ENCODE results near the gene SDSL. TPM values are rescaled to one million over a fixed set of nuclear protein-coding genes. Genes with fewer than 3 reads are reported as not detected.
A peak's percentile ranks its signal among the peaks of the same experiment; 100 is the strongest.

Gene SDSL
- total RNA-seq, 4 donors from 2014 or later, result 0.48 to 3.1 (median 1.5) TPM; not detected in 1

DNA sequence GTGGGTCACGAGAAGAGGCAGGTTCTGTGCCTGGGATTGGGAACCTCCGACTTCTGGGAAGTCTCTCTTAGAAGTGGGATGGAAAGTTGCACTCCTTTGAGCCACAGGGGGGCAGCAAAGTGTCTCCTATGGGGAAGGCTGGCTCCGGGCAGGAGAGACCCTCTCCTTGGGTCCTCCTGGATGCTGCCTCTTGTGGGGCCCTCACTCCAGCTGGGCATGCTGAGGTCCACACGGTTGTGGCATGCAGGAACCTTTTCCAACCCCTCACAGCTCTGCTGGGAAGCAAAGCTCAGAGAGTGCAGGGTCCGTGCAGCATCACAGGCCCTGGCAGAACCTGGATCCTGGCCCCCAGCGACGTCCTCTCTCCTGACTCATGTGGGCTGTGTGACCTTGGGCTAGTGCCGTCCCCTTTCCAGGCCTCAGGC is 17.4 kb downstream of the SDSL start:
- Histone ChIP-seq H3K36me3 (no peaks in the 10 kb centered on the region), H3K27ac (no peak overlapping the region), H3K4me1 (no peaks in the 10 kb centered on the region), H3K27me3 (peaks cover 0 to 58% (median 0%) of the 10 kb centered on the region in 4 donors), H3K9me3 (no peaks in the 10 kb centered on the region), H3K4me3 (no peak overlapping the region)
- 28 to 35% methylated on average over 7 to 8 of the region's 8 CpGs for WGBS, 2 donors
- intact Hi-C loops (cut with DNase I), result no loop called here
- TF ChIP-seq CTCF (IDR thresholded peaks at IDR 0.05) (peak in 4 of 6 experiments; percentile 13 to 53 (median 30)), POLR2A (IDR thresholded peaks at IDR 0.05) (no peak)
- no peak for DNase-seq

DNA sequence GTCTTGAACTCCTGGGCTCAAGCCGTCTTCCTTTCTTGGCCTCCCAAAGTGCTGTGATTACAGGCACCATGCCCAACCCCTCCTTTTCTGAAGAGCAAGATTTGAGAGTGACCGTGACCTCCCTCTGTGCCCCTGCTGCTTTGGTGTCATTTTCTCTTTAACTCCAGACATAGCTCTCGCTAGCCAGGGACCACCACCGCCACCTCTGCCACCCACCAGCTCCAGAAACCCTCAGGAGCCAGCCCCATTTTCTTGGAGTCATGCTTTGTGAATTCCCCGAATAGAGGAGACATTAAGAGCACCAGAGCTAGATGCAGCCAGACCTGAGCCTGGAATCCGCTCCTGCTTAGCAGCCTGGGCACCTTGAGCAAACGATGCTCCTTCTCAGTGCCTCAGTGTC is 18.2 kb downstream of the SDSL start:
- no peak for TF ChIP-seq CTCF (IDR thresholded peaks at IDR 0.05)
- TF ChIP-seq POLR2A (IDR thresholded peaks at IDR 0.05), result no peak
- intact Hi-C loops (cut with DNase I), result no loop called here
- H3K4me3 ChIP-seq, result no peak overlapping the region

DNA sequence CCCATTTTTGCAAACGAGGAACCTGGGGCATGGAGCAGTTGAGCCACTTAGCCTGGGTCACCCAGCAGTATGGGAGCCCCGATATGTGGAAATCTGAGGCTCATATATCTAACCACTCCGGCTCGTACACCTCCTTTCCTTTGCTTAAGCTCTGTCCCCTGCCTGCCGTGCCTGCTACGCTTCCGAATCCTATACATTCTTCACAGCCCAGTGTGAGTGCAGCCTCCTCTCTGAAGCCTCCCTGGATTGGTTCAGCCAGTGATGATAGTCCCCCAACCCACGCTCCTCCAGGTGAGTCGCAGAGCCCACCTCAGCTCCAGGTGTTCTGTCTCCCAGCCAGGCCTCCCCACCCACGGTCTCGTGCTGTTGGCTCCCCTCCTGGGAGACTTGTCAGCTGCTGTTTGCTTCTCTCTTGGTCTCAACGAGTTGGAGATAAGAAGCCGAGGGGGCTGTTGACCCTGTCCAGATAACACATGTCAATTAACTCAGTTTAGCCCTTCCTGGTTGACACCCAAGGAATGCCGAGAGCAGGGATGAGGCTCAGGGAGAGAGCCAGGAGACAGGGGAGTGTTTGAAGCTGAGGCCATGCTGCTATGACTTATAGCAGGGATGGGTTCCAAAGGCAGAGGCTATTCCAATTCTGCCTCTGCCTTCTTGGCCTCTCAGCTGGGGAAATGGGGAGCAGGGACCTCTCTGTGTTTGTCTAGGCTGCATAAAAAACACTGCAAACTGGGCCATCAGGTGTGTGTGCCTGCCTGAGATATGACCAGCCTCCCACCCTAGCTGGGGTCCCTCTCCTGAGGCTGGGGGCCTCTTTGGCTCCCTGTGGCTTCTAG is 19.0 kb downstream of the SDSL start:
- Histone ChIP-seq H3K36me3 (no peaks in the 10 kb centered on the region), H3K27ac (no peak overlapping the region), H3K9me3 (no peaks in the 10 kb centered on the region), H3K4me1 (no peaks in the 10 kb centered on the region), H3K4me3 (no peak overlapping the region), H3K27me3 (peaks cover 0 to 73% (median 0%) of the 10 kb centered on the region in 4 donors)
- DNase-seq, result no peak
- 41 to 43% methylated on average over 9 to 10 of the region's 14 CpGs for WGBS, 2 donors
- TF ChIP-seq CTCF (IDR thresholded peaks at IDR 0.05), result no peak
- no peak for TF ChIP-seq POLR2A (IDR thresholded peaks at IDR 0.05)
- intact Hi-C loops (cut with DNase I), result no loop called here

More for the DNA sequence above, 18.2 kb downstream of the SDSL start:
- H3K36me3 ChIP-seq, result no peaks in the 10 kb centered on the region
- 63 to 66% methylated on average over 4 to 7 of the region's 7 CpGs for WGBS, 2 donors
- no peaks in the 10 kb centered on the region for H3K4me1 ChIP-seq
- H3K27ac ChIP-seq, result no peak overlapping the region
- no peaks in the 10 kb centered on the region for H3K9me3 ChIP-seq
- H3K27me3 ChIP-seq, result peaks cover 0 to 65% (median 0%) of the 10 kb centered on the region in 4 donors
- no peak for DNase-seq

DNA sequence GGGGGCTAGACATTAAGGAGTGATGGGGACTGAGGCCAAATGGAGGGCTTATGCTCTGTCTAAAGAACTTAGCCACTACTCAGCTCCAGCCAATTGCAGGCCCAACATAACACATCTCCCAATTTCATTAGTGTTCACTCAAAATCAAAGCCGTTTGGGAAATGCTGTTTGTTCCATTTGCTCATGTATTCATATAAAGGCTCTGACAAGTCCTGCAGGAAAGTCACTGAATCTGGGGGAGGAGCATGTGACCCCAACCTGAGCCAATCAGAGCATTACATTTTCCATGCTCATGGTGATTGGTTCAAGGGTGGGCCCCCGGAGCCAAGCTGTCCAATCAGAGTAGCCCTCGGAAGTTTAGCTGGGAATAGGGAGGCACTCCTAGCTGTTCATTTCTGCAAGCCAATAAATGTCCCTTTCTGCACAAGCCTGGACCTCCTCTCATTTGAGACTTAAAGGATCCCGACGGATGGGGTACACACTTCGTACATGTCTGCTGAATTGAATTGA is 20.9 kb downstream of the SDSL start:
- Histone ChIP-seq H3K27ac (no peak overlapping the region), H3K4me1 (no peaks in the 10 kb centered on the region), H3K27me3 (peaks cover 0 to 83% (median 0%) of the 10 kb centered on the region in 4 donors), H3K4me3 (no peak overlapping the region), H3K9me3 (no peaks in the 10 kb centered on the region), H3K36me3 (no peaks in the 10 kb centered on the region)
- TF ChIP-seq POLR2A (IDR thresholded peaks at IDR 0.05) (no peak), CTCF (IDR thresholded peaks at IDR 0.05) (no peak)
- DNase-seq, result no peak
- 75 to 80% methylated on average over 4 to 5 of the region's 6 CpGs for WGBS, 2 donors
- intact Hi-C loops (cut with DNase I), result no loop called here

GRCh38 chr12:113445544-113446171 is 23.5 kb downstream of the SDSL start:
- intact Hi-C loops (cut with DNase I), result no loop called here
- no peaks in the 10 kb centered on the region for H3K9me3 ChIP-seq
- no peak overlapping the region for H3K27ac ChIP-seq
- H3K36me3 ChIP-seq, result no peaks in the 10 kb centered on the region
- WGBS, 2 donors, result 81 to 88% methylated on average over 6 of the region's 6 CpGs
- H3K27me3 ChIP-seq, result peaks cover 0 to 76% (median 0%) of the 10 kb centered on the region in 4 donors
- DNase-seq, result no peak
- H3K4me3 ChIP-seq, result no peak overlapping the region
- no peaks in the 10 kb centered on the region for H3K4me1 ChIP-seq
- TF ChIP-seq POLR2A (IDR thresholded peaks at IDR 0.05) (no peak), CTCF (IDR thresholded peaks at IDR 0.05) (no peak)

Data from esophagus squamous epithelium (tissue), 5 donors.